GM12878 (cell line): ENCODE measurements around the gene TECTA. TPM values are rescaled to one million over a fixed set of nuclear protein-coding genes. Genes with fewer than 3 reads are reported as not detected.

ENCODE experiments used
- ATAC-seq: fragments of 200-7000 bp; cut with Tn5 transposase; 3 replicates; pipeline ENCODE4 v1.9.1; 2020; ENCODE audit warnings: mild to moderate bottlenecking, moderate library complexity
- BruUV-seq: library from RNA; stranded (reverse); fragments of 400-500 nt; replicated peaks from 2 replicates; lab custom pipeline; 2021; lab: Mats Ljungman, UMichigan
- CTCF ChIA-PET: fragments of 300-600 bp; sonication (Branson Sonifier 250); formaldehyde crosslinking; extraction: SDS; loops from one replicate; lab custom pipeline; 2021; ENCODE audit warnings: inconsistent platforms; lab: Yijun Ruan, JAX
- POLR2A ChIA-PET: fragments of 350-600 bp; formaldehyde crosslinking; extraction: SDS; loops from one replicate; lab custom pipeline; 2021; ENCODE audit warnings: inconsistent platforms; lab: Charles Lee
- RAD21 ChIA-PET: fragments of 300-600 bp; sonication (Branson Sonifier 250); formaldehyde crosslinking; loops from one replicate; lab custom pipeline; 2023; ENCODE audit warnings: antibody characterized with exemption; ENCODE audit not compliant: unreplicated experiment; lab: Charles Lee
- SMC1A ChIA-PET: fragments of 300-600 bp; sonication (Branson Sonifier 250); formaldehyde crosslinking; loops from one replicate; lab custom pipeline; 2023; ENCODE audit not compliant: unreplicated experiment, uncharacterized antibody; lab: Charles Lee
- DNase-seq: peaks from one replicate; pipeline ENCODE4 v3.0.0-alpha.2; 2011; ENCODE audit warnings: low read depth, low spot score
- FAIRE-seq: peaks from 3 replicates; lab custom pipeline; 2011; peaks lifted over from hg19 to GRCh38; lab: Jason Lieb, UNC
- H2AFZ ChIP-seq: 2 replicates; pipeline ENCODE4 v1.6.0; 2011; ENCODE audit warnings: low read depth, low read length, control low read depth; ENCODE audit not compliant: control insufficient read depth
- H3K27ac ChIP-seq: 2 replicates; pipeline ENCODE4 v1.5.1; 2011; ENCODE audit warnings: control low read depth; ENCODE audit not compliant: control insufficient read depth, insufficient read depth
- H3K27me3 ChIP-seq, 2 experiments: replicated peaks in 1 of 2; 2 replicates each; pipeline versions ENCODE4 v1.6.0 to v1.6.1; 2011; ENCODE audit warnings: low read length in 1 of 2; ENCODE audit not compliant: control insufficient read depth in 2 of 2, insufficient read depth in 2 of 2
- H3K36me3 ChIP-seq, 2 experiments: 2 replicates each; pipeline ENCODE4 v1.5.1; 2011; ENCODE audit warnings: low read length in 1 of 2; ENCODE audit not compliant: control insufficient read depth in 2 of 2, insufficient read depth in 2 of 2
- H3K4me1 ChIP-seq: 2 replicates; pipeline ENCODE4 v1.6.1; 2011; ENCODE audit warnings: mild to moderate bottlenecking, low read length, moderate library complexity, mixed read lengths; ENCODE audit not compliant: control insufficient read depth, insufficient read depth
- H3K4me2 ChIP-seq: 2 replicates; pipeline ENCODE4 v1.6.0; 2011; ENCODE audit warnings: control low read depth; ENCODE audit not compliant: control insufficient read depth, insufficient read depth
- H3K4me3 ChIP-seq: fragments of 200-600 bp; sonication (generic); 2 replicates; pipeline ENCODE4 v1.5.1; 2016
- H3K79me2 ChIP-seq: 2 replicates; pipeline ENCODE4 v1.6.0; 2011; ENCODE audit warnings: low read length; ENCODE audit not compliant: control insufficient read depth, insufficient read depth
- H3K9ac ChIP-seq: 2 replicates; pipeline ENCODE4 v1.8.0; 2011; ENCODE audit warnings: low read length, control low read depth, mixed read lengths; ENCODE audit not compliant: control insufficient read depth, insufficient read depth
- H3K9me3 ChIP-seq: replicated peaks from 3 replicates; pipeline ENCODE4 v1.5.1; 2011; ENCODE audit warnings: mild to moderate bottlenecking, low read length; ENCODE audit not compliant: control insufficient read depth, insufficient read depth
- H4K20me1 ChIP-seq: 2 replicates; pipeline ENCODE4 v1.6.0; 2011; ENCODE audit not compliant: control insufficient read depth, insufficient read depth
- BACH1 ChIP-seq: fragments of 450-650 bp; IDR thresholded peaks from 2 replicates; pipeline ENCODE4 v1.6.1; 2017; ENCODE audit warnings: mild to moderate bottlenecking, borderline replicate concordance
- BRCA1 ChIP-seq: IDR thresholded peaks from 2 replicates; pipeline ENCODE4 v1.6.1; 2011; ENCODE audit warnings: low read depth, low read length, improper control_type of control experiment
- CHD4 ChIP-seq: fragments of 200-600 bp; sonication (generic); IDR thresholded peaks from 2 replicates; pipeline ENCODE4 v1.6.1; 2016; ENCODE audit warnings: mild to moderate bottlenecking
- EGR1 ChIP-seq, 2 experiments: IDR thresholded peaks; 1 replicate in 1 of 2; 2 replicates in 1 of 2; pipeline ENCODE4 v1.6.1; 2011 to 2012; ENCODE audit warnings: low read depth in 2 of 2, low read length in 2 of 2, borderline replicate concordance in 1 of 2, mild to moderate bottlenecking in 1 of 2, moderate library complexity in 1 of 2
- ELK1 ChIP-seq: IDR thresholded peaks from 2 replicates; pipeline ENCODE4 v1.6.1; 2012; ENCODE audit warnings: low read depth, low read length, improper control_type of control experiment
- FOS ChIP-seq: IDR thresholded peaks from 3 replicates; pipeline ENCODE4 v1.6.1; 2011; ENCODE audit warnings: borderline replicate concordance; ENCODE audit not compliant: insufficient read length; ENCODE audit errors: extremely low read depth
- GATAD2B ChIP-seq: fragments of 450-650 bp; conservative IDR thresholded peaks from 2 replicates; pipeline ENCODE4 v1.6.1; 2017; ENCODE audit warnings: low read depth, mild to moderate bottlenecking, moderate library complexity
- KDM1A ChIP-seq: fragments of 200-600 bp; sonication (generic); IDR thresholded peaks from 2 replicates; pipeline ENCODE4 v1.6.1; 2016; ENCODE audit warnings: borderline replicate concordance
- MAX ChIP-seq: IDR thresholded peaks from 2 replicates; pipeline ENCODE4 v1.6.1; 2012; ENCODE audit warnings: low read depth, low read length, improper control_type of control experiment
- MTA2 ChIP-seq: fragments of 450-650 bp; IDR thresholded peaks from 2 replicates; pipeline ENCODE4 v1.6.1; 2016; ENCODE audit warnings: low read depth, mild to moderate bottlenecking, moderate library complexity
- NKRF ChIP-seq: fragments of 450-650 bp; conservative IDR thresholded peaks from 2 replicates; pipeline ENCODE4 v1.6.1; 2017; ENCODE audit warnings: mild to moderate bottlenecking, moderate library complexity
- PBX3 ChIP-seq: IDR thresholded peaks from 2 replicates; pipeline ENCODE4 v1.6.1; 2011; ENCODE audit warnings: mild to moderate bottlenecking, low read depth, low read length, moderate library complexity; ENCODE audit not compliant: insufficient replicate concordance
- POLR2A ChIP-seq: IDR thresholded peaks from 2 replicates; pipeline ENCODE4 v1.6.1; 2011; ENCODE audit warnings: low read depth, mild to moderate bottlenecking, low read length
- RUNX3 ChIP-seq: IDR thresholded peaks from 2 replicates; pipeline ENCODE4 v1.6.1; 2012; ENCODE audit warnings: low read length, inconsistent platforms
- STAT1 ChIP-seq: fragments of 450-650 bp; conservative IDR thresholded peaks from 2 replicates; pipeline ENCODE4 v1.6.1; 2014; ENCODE audit warnings: antibody characterized with exemption, mild to moderate bottlenecking
- TCF12 ChIP-seq: IDR thresholded peaks from 2 replicates; pipeline ENCODE4 v1.6.1; 2011; ENCODE audit warnings: low read depth, mild to moderate bottlenecking, low read length
- ZBTB11 ChIP-seq: fragments of 450-650 bp; formaldehyde crosslinking; IDR thresholded peaks from 2 replicates; pipeline ENCODE4 v1.5.0; 2022; ENCODE audit warnings: mild to moderate bottlenecking, missing genetic modification characterization
- WGBS: methylation state at CpG from one replicate; pipeline ENCODE4 v1.1.6; 2016; ENCODE audit warnings: low lambda C conversion rate; ENCODE audit not compliant: insufficient replicate concordance, insufficient coverage; ENCODE audit errors: missing lambda C conversion rate; 5-methylcytosine and 5-hydroxymethylcytosine counted together
- in situ Hi-C: fragments of 300-500 bp; cut with MboI; formaldehyde crosslinking; loops from 9 replicates; pipeline ENCODE4 v1.14.3; 2018; ENCODE audit warnings: mixed read lengths
- intact Hi-C: fragments of 100-400 bp; cut with micrococcal nuclease; formaldehyde crosslinking; loops from one replicate; pipeline ENCODE4 v1.14.2; 2022; ENCODE audit not compliant: unreplicated experiment
- polyA plus RNA-seq, 11 experiments: library from polyadenylated mRNA; depleted of rRNA in 4 of 11; unstranded in 6 of 11; stranded (reverse) in 5 of 11; fragments of >200 nt; fragmentation: Nextera tagmentation in 4 of 11; fragmentation: Illumina TruSeq in 1 of 11; extraction: Ambion mirVana in 4 of 11; extraction: Trizol in 1 of 11; gene quantifications; 1 replicate in 1 of 11; 2 replicates in 10 of 11; pipeline versions ENCODE4 v1.2.1 to v1.2.3, GENCODE V29; 2011 to 2016; ENCODE audit warnings: inconsistent platforms in 2 of 11, missing spikeins in 2 of 11, low read depth in 1 of 11
- total RNA-seq, 4 experiments: library from RNA; depleted of rRNA in 3 of 4; stranded (reverse); fragments of >200 nt in 3 of 4; fragmentation: Illumina TruSeq in 1 of 4; extraction: Trizol in 1 of 4; gene quantifications; 2 replicates each; pipeline versions ENCODE4 v1.2.1 to v1.2.3, GENCODE V29; 2013 to 2021

The TECTA gene
- total and polyA plus RNA-seq, 10 of the 15 experiments (the other 5 are each of a cell fraction or from before 2014, with no cell fraction given): under 0.01 to 0.14 (median 0.05) TPM; not detected in 1

GRCh38 chr11:121240650-121241303, 139.7 kb downstream of the TECTA start:
- H3K9me3 ChIP-seq: no peaks in the 10 kb centered on the region
- no peak overlapping the region for H3K9ac ChIP-seq
- in situ Hi-C loops (no loop called here), intact Hi-C loops (no loop called here)
- H3K27me3 ChIP-seq: no peaks in the 10 kb centered on the region
- DNase-seq (no peak), FAIRE-seq (no peak), ATAC-seq (no peak)
- no peaks in the 10 kb centered on the region for H3K79me2 ChIP-seq
- H3K36me3 ChIP-seq: no peaks in the 10 kb centered on the region
- H3K4me2 ChIP-seq: no peak overlapping the region
- WGBS: 72% methylated on average over 9 of the region's 9 CpGs
- ChIA-PET POLR2A (no interaction called here), RAD21 (no interaction called here), CTCF (interaction anchor here (1.0 to 2.4 kb wide), 2 partner anchors 10 to 350 kb away, joined by 3 to 5 read pairs; no protein-coding TSS in a partner anchor), SMC1A (interaction anchor here (1.0 kb wide), 1 partner anchor 10 kb away, joined by 3 read pairs; no protein-coding TSS in a partner anchor)
- H4K20me1 ChIP-seq: no peaks in the 10 kb centered on the region
- H3K27ac ChIP-seq: no peak overlapping the region
- BruUV-seq: no TSS peak
- H2AFZ ChIP-seq: no peak overlapping the region
- H3K4me3 ChIP-seq: no peak overlapping the region
- peaks cover 24% of the 10 kb centered on the region for H3K4me1 ChIP-seq
- TF ChIP-seq EGR1 (IDR thresholded peaks at IDR 0.05; ENCODE audit: borderline replicate concordance in 1 of 2, low read depth in 2 of 2, low read length in 2 of 2) (no peak), MTA2 (no peak), CHD4 (no peak), ELK1 (no peak), MAX (no peak), BRCA1 (no peak), BACH1 (no peak), PBX3 (no peak), KDM1A (no peak), GATAD2B (no peak), POLR2A (no peak), TCF12 (no peak), FOS (no peak), NKRF (no peak), RUNX3 (no peak), ZBTB11 (CRISPR knock-in tag) (no peak), STAT1 (no peak)
